ENCODE measurements around the gene LGALS12.

LGALS12 gene

GRCh38 chr11:63505857-63506528 is at the start of gene LGALS12:
Gene LGALS12 (plus strand): TSS chr11:63506084. CDS start chr11:63506459, 375 bp downstream.
- peak; percentile 97 for DNase-seq

GRCh38 chr11:63459586-63459985 is 46.3 kb upstream of the LGALS12 start:
- DNase-seq = no peak

GRCh38 chr11:63462137-63462536 is 43.7 kb upstream of the LGALS12 start:
- DNase-seq = no peak

DNA sequence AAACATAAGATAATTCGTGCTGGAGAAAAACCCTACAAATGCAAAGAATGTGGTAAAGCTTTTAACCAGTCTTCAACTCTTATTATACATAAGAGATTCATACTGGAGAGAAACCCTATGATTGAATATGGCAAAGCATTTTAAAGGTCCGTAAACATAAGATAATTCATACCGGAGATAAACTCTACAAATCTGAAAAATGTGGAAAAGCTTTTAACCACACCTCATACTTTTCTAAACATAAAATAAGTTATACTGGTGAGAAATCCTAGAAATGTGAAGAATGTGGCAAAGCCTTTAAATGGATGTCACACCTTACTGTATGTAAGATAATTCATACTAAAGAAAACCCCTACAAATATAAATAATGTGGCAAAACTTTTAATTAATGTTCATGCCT is 35.6 kb upstream of the LGALS12 start:
- DNase-seq = no peak

- DNase-seq = no peak
Observed at GRCh38 chr11:63472372-63472771, 33.5 kb upstream of the LGALS12 start.

GRCh38 chr11:63476618-63477017 is 29.3 kb upstream of the LGALS12 start:
- DNase-seq = no peak

DNA sequence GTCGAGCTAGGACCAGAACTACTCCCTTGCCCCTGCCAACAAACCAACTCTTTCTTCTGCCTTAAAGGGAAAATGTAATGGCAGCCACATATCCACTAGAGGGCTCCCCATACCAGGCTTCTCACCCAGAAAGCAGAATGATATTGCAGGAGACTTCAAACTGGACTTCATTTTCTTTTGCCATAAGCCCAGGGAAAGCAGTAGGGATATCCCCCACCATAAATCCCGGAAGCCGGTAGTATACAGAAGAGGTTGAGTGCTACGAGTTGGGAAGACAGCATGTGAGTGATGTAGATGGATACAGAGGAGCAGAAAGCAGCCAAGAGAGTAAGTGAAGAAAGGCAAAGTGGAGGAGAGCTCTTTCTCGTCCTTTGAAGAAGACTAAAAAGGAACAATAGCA is 27.0 kb upstream of the LGALS12 start:
- DNase-seq = peak; percentile 86

- no peak for DNase-seq
Observed at GRCh38 chr11:63480039-63480438, 25.8 kb upstream of the LGALS12 start.

DNA sequence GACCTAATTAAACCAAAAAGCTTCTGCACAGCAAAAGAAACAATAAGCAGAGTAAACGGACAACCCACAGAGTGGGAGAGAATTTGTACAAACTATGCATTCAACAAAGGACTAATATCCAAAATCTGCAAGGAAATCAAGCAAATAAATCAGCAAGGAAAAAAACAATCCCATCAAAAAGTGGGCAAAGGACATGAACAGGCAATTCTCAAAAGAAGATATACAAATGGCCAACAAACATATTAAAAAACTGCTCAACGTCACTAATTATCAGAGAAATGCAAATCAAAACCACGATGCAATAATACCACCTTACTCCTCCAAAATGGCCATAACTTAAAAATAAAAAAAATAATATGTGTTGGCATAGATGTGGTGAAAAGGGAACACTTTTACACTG is 20.1 kb upstream of the LGALS12 start:
- DNase-seq = no peak

GRCh38 chr11:63488789-63489188 is 17.1 kb upstream of the LGALS12 start:
- no peak for DNase-seq

GRCh38 chr11:63489879-63490278 is 16.0 kb upstream of the LGALS12 start:
- peak; percentile 66 for DNase-seq

DNA sequence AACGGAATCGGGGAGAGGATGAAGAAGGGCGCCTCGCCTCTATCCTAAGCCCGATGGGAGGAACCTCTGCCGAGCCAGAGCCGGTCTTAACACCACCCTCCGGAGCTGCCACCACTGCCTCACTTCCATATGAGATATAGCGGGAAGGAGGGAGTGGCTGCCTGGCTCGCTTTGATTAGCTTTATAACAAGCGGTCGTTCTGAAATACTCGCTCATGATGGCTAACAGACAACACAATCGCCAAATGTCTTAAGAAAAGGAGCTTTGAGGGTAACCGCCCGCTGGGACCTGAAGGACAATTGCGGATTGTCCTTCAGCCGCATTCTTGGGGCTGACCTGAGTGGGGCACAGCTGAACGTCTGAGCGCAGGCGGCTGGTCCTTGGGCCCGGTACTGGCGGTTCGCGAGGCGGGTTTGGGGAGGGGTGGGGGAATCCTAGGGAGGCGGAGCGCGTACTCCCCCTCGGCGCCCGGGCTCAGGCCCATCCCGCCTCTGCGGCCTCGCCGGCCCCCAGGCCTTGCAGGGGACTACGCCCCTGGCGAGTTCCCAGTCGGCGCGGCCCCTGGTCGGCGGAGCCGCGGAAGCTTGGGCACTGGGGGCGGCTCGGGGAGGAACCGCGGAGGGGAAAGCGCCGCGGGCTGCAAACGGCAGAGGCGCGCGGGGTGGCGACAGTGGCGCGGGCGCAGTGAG is 15.2 kb upstream of the LGALS12 start, which contains the start of gene PLAAT5:
PLAAT5 (minus strand) TSS at position 617 of the 689 bp plus-strand sequence; CDS start at position 484, 133 bp downstream.
- DNase-seq = peak; percentile 87

DNA sequence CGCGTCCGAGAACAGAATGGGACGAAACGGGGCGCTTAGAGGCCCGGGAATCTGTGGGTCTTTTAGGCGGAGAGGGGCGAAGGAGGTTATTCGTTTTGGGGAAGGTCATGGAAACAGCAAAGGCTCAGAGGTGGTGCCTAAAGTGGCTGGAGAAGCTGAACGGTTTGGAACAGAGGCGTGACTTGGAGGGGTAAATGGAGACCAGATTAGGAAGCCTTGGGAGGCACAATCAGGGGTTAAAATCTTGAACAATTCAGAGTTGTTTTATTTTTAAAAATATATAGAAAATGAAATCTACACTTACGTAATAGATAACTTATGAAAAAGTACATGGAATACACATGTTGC is 14.7 kb upstream of the LGALS12 start:
- DNase-seq = no peak

DNA sequence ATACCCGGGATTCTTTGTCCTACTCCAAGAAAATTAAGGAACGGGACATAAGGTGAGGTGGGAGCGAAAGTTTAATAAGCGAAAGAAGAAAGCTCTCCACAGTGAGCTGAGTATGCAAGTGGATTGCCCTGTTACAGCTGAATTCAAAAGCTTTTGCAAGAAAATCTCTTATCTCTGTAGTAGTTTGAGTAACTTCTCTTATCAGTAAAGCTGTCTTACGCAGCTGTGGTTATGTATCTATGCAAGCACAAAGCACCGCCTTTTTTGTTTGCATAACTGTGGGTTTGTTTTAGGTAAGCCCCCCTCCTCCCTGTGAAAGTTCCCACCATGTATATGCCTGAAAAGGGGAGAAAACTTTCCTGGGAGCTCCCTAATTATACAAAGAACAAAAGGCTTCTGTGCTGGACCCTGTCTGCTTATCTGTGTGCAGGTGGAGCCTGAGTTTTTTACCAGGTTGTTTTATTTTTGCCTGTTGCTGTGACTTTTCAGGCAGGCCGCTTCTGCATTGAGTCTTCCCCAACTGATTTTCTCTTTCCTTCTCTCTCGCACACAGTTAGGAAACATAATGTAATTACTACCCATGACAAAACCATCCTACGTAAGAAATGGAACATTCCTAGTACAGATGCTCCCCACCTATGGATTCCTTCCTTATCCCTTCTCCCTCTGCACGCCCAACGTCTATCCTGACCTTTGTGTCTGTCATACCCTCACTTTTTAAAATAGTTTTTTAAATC is 14.1 kb upstream of the LGALS12 start:
- DNase-seq = peak; percentile 89

- DNase-seq = no peak
Observed at GRCh38 chr11:63492441-63492840, 13.4 kb upstream of the LGALS12 start.

GRCh38 chr11:63493127-63493526 is 12.8 kb upstream of the LGALS12 start:
- no peak for DNase-seq

GRCh38 chr11:63494975-63495374 is 10.9 kb upstream of the LGALS12 start:
- DNase-seq = no peak

DNA sequence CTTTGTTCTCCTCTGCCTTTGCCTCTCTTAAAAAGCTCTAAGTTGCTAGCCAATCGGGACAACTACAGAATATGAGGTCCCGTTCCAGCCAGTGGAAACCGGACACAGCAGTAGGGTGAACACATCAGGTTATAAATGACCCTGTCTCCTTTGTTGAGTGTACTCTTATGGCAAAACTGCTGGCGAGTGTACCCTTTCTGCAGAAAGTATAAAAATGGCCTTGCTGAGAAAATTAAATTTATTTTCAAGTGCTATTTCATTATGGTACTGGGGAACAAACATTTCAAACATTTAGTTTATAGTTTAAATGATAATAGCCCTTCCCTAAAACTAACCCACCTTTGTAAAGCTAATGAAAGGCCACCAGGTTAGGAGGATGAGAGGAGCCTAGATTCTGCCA is 6.0 kb upstream of the LGALS12 start:
- DNase-seq = no peak

GRCh38 chr11:63501236-63501635 is 4.6 kb upstream of the LGALS12 start:
- DNase-seq = no peak

- DNase-seq = peak; percentile 40
Observed at GRCh38 chr11:63502252-63502820, 3.5 kb upstream of the LGALS12 start.

GRCh38 chr11:63503492-63503891 is 2.4 kb upstream of the LGALS12 start:
- DNase-seq = no peak

GRCh38 chr11:63504054-63504453 is 1.8 kb upstream of the LGALS12 start:
- no peak for DNase-seq

DNA sequence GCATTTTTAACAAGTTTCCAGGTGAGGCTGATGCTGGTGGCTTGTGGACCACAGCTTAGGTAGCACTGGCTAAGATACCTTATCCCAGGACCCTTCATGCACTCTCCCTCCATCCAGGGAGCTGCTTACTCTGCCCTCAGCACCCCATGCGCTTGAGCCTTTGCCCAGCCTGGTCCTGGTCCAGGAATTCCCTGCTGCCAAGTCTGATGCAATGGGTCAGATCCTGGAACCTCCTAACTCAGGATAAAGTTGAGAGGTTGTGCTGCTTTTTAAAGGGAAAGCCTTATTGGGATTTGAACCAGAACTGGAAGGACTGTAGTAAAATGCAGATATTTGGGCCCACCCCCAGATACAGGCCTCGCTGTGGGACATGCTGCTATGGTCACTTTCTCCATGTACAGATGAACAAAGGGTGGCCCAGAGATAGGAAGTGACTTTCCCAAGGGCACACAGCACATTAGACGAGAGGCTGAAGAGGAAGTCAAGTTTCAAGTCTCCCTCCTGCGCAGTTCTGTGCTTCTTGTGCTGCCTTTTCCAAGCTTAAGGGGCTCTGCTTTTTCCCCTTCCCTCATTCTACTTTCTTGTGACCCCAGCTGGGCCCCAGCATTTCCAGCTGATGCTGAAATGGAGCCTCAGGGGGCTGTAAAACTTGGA is 824 bp upstream of the LGALS12 start:
- no peak for DNase-seq

Data from hematopoietic multipotent progenitor cell treated with erythropoietin and hydrocortisone succinate and interleukin-3 and kit ligand, for 4 days (in vitro differentiated cells).